Measurements from ENCODE around the gene KCNK18.
A peak's percentile ranks its signal among the peaks of the same experiment; 100 is the strongest.
"Not testable (repeated sequence)": the region's sequence is repeated elsewhere in the genome, so short reads cannot be mapped to it uniquely, and the experiment has no call there.

Gene KCNK18

GRCh38 chr10:117212176-117212575 lies 14.9 kb downstream of the KCNK18 start:
- DNase-seq, result no peak
- in situ Hi-C loops (cut with HindIII; ENCODE audit: low pct_ligation_motif_present, low pct_unique_long_range_greater_than_20kb, low sequenced_read_pairs), result loop anchor here (25.0 kb wide), 1 partner anchor 100 kb away; no protein-coding TSS in a partner anchor

- in situ Hi-C loops (cut with HindIII; ENCODE audit: low pct_ligation_motif_present, low pct_unique_long_range_greater_than_20kb, low sequenced_read_pairs), result loop anchor here (25.0 kb wide), 1 partner anchor 98 kb away; no protein-coding TSS in a partner anchor
- peak; percentile 50 for DNase-seq
Observed at GRCh38 chr10:117214401-117214800, 17.1 kb downstream of the KCNK18 start.

GRCh38 chr10:117215079-117215478 lies 17.8 kb downstream of the KCNK18 start:
- in situ Hi-C loops (cut with HindIII; ENCODE audit: low pct_ligation_motif_present, low pct_unique_long_range_greater_than_20kb, low sequenced_read_pairs), result loop anchor here (25.0 kb wide), 1 partner anchor 97 kb away; no protein-coding TSS in a partner anchor

GRCh38 chr10:117216028-117216427 lies 18.7 kb downstream of the KCNK18 start:
- DNase-seq, result no peak
- in situ Hi-C loops (cut with HindIII; ENCODE audit: low pct_ligation_motif_present, low pct_unique_long_range_greater_than_20kb, low sequenced_read_pairs), result loop anchor here (25.0 kb wide), 1 partner anchor 96 kb away; no protein-coding TSS in a partner anchor

More at GRCh38 chr10:117215079-117215478, 17.8 kb downstream of the KCNK18 start:
- DNase-seq, result no peak

- DNase-seq, result peak; percentile 78
- in situ Hi-C loops (cut with HindIII; ENCODE audit: low pct_ligation_motif_present, low pct_unique_long_range_greater_than_20kb, low sequenced_read_pairs), result loop anchor here (25.0 kb wide), 1 partner anchor 96 kb away; no protein-coding TSS in a partner anchor
Observed at GRCh38 chr10:117216611-117217195, 19.4 kb downstream of the KCNK18 start.

GRCh38 chr10:117217196-117217761 lies 20.0 kb downstream of the KCNK18 start:
- in situ Hi-C loops (cut with HindIII; ENCODE audit: low pct_ligation_motif_present, low pct_unique_long_range_greater_than_20kb, low sequenced_read_pairs), result loop anchor here (25.0 kb wide), 1 partner anchor 95 kb away; no protein-coding TSS in a partner anchor
- peak; percentile 34 for DNase-seq

GRCh38 chr10:117218654-117219053 lies 21.4 kb downstream of the KCNK18 start:
- DNase-seq, result no peak
- in situ Hi-C loops (cut with HindIII; ENCODE audit: low pct_ligation_motif_present, low pct_unique_long_range_greater_than_20kb, low sequenced_read_pairs), result loop anchor here (25.0 kb wide), 1 partner anchor 94 kb away; no protein-coding TSS in a partner anchor

GRCh38 chr10:117221156-117221711 lies 23.9 kb downstream of the KCNK18 start:
- in situ Hi-C loops (cut with HindIII; ENCODE audit: low pct_ligation_motif_present, low pct_unique_long_range_greater_than_20kb, low sequenced_read_pairs), result loop anchor here (25.0 kb wide), 1 partner anchor 91 kb away; no protein-coding TSS in a partner anchor
- DNase-seq, result peak; percentile 70

GRCh38 chr10:117222552-117222951 lies 25.3 kb downstream of the KCNK18 start:
- DNase-seq, result no peak
- in situ Hi-C loops (cut with HindIII; ENCODE audit: low pct_ligation_motif_present, low pct_unique_long_range_greater_than_20kb, low sequenced_read_pairs), result loop anchor here (25.0 kb wide), 1 partner anchor 90 kb away; no protein-coding TSS in a partner anchor

GRCh38 chr10:117222976-117223692 lies 25.8 kb downstream of the KCNK18 start:
- in situ Hi-C loops (cut with HindIII; ENCODE audit: low pct_ligation_motif_present, low pct_unique_long_range_greater_than_20kb, low sequenced_read_pairs), result loop anchor here (25.0 kb wide), 1 partner anchor 89 kb away; no protein-coding TSS in a partner anchor
- no peak for DNase-seq

GRCh38 chr10:117223693-117224430 lies 26.6 kb downstream of the KCNK18 start:
- in situ Hi-C loops (cut with HindIII; ENCODE audit: low pct_ligation_motif_present, low pct_unique_long_range_greater_than_20kb, low sequenced_read_pairs), result loop anchor here (25.0 kb wide), 1 partner anchor 88 kb away; no protein-coding TSS in a partner anchor
- DNase-seq, result no peak

- DNase-seq, result no peak
- in situ Hi-C loops (cut with HindIII; ENCODE audit: low pct_ligation_motif_present, low pct_unique_long_range_greater_than_20kb, low sequenced_read_pairs), result loop anchor here (25.0 kb wide), 1 partner anchor 87 kb away; no protein-coding TSS in a partner anchor
Observed at GRCh38 chr10:117224881-117225280, 27.6 kb downstream of the KCNK18 start.

- in situ Hi-C loops (cut with HindIII; ENCODE audit: low pct_ligation_motif_present, low pct_unique_long_range_greater_than_20kb, low sequenced_read_pairs), result no loop called here
- DNase-seq, result peak; percentile 63
Observed at GRCh38 chr10:117226813-117227451, 29.6 kb downstream of the KCNK18 start.

GRCh38 chr10:117228210-117228609 lies 30.9 kb downstream of the KCNK18 start:
- in situ Hi-C loops (cut with HindIII; ENCODE audit: low pct_ligation_motif_present, low pct_unique_long_range_greater_than_20kb, low sequenced_read_pairs), result no loop called here
- no peak for DNase-seq

GRCh38 chr10:117230107-117230506 lies 32.8 kb downstream of the KCNK18 start:
- DNase-seq; in situ Hi-C loops (cut with HindIII; ENCODE audit: low pct_ligation_motif_present, low pct_unique_long_range_greater_than_20kb, low sequenced_read_pairs): not testable (repeated sequence)

GRCh38 chr10:117237401-117237991 lies 40.2 kb downstream of the KCNK18 start:
- DNase-seq, result no peak
- in situ Hi-C loops (cut with HindIII; ENCODE audit: low pct_ligation_motif_present, low pct_unique_long_range_greater_than_20kb, low sequenced_read_pairs), result no loop called here

- DNase-seq, result no peak
- in situ Hi-C loops (cut with HindIII; ENCODE audit: low pct_ligation_motif_present, low pct_unique_long_range_greater_than_20kb, low sequenced_read_pairs), result no loop called here
Observed at GRCh38 chr10:117239051-117239450, 41.8 kb downstream of the KCNK18 start.

Data from ACHN (cell line).